Measurements from ENCODE around the gene SLC18A2.

The SLC18A2 gene

GRCh38 chr10:117316701-117317100, 75.8 kb downstream of the SLC18A2 start:
- no peak for DNase-seq (ENCODE audit: low spot score)

GRCh38 chr10:117318909-117319308, 78.0 kb downstream of the SLC18A2 start:
- DNase-seq (ENCODE audit: low spot score) = peak; percentile 25

GRCh38 chr10:117320050-117320665, 79.2 kb downstream of the SLC18A2 start:
- peak; percentile 68 for DNase-seq (ENCODE audit: low spot score)

DNA sequence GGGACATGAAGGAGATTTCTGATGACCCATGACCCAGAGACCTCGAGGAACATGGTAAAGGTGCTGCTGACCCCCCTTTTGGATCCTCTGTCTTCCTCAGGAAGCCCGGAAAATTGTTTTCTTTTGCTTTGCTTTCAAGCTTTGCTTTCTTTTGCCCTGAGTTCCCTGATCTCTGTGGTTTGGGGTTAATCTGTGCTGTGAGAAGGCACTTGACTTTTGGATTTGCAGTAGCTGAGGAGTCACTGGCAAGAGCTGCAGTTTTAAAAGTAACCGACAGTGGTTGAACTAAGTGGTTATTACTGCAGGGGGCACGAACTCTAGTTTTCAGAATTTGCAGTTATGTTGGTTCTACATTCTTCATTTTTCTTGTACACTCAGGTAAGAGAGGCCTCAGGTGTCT, 81.3 kb downstream of the SLC18A2 start:
- no peak for DNase-seq (ENCODE audit: low spot score)

DNA sequence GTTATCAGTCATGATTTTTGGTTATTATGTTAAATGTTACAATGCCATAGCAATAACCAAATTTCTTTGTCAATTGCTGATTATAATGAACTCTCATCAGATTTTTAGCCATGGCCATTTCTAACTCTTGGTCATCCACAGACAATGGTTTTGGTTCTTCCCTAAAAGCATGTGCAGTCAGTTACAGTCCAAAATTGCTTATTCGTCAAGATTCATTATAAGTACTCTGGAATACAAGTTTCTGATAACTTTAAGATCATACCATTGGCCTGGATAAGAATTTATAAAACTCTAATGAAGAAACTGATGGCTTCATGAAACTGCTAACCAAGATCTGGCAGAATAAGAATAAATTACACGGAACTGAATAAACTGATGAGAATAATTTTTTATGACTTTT, 83.5 kb downstream of the SLC18A2 start:
- DNase-seq (ENCODE audit: low spot score) = no peak

DNA sequence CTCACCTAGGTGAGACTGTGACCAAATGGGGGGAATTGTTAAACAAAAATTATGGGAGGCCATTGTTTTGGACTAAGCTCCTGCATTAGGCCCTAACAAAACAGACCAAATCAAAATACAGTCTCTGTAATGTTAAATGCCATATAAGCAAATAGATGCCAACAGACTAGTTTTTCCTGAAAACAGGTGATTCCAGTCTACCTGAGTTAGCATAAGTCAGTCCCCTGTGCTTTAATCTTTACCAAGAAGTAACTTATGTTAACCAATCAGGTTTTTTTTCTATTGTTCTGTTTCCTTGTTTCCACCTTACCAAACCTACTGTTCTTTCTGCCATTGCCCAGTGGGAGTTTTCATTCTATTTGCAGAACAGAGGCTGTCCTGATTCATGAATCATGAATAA, 86.3 kb downstream of the SLC18A2 start:
- DNase-seq (ENCODE audit: low spot score) = no peak

All from hematopoietic multipotent progenitor cell treated with erythropoietin and hydrocortisone succinate and interleukin-3 and kit ligand, for 17 days (in vitro differentiated cells).